Hypothalamus (tissue), 51 donors: ENCODE results near the gene SH3PXD2A.
A peak's percentile ranks its signal among the peaks of the same experiment; 100 is the strongest.
"Not testable (repeated sequence)": the region's sequence is repeated elsewhere in the genome, so short reads cannot be mapped to it uniquely, and the experiment has no call there.

ENCODE experiments used
- DNase-seq, 51 donors: peaks; one replicate each; lab custom pipeline; 2025; lab: John Stamatoyannopoulos, UW

SH3PXD2A gene

GRCh38 chr10:103731026-103731425 lies 124.3 kb downstream of the SH3PXD2A start:
- not testable (repeated sequence) for DNase-seq

GRCh38 chr10:103729851-103730250 lies 125.5 kb downstream of the SH3PXD2A start:
- DNase-seq, result no peak

GRCh38 chr10:103727991-103728689 lies 127.2 kb downstream of the SH3PXD2A start:
- DNase-seq, result no peak

DNA sequence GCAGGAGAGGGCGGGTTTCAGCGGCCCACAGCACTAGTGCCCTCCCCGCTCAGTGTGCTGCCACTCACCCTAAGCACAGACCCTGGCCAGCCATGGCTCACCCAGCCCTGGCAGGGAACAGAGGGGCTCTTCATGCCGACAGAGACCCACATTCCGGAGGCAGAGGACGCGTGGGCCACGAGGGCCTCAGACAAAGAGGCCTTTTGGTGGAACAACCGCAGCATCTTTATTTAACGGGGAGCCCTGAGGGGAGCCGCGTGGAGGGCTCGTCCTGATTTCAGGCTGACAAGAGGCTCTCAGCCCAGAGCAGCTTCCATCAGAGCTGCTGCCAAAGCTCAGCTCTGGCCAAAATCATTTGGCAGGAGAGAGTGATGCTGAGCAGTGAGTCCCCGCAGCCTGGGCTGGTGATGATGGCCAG lies 127.8 kb downstream of the SH3PXD2A start:
- peak in 45 of 51 donors; percentile 14 to 89 (median 55) for DNase-seq

DNA sequence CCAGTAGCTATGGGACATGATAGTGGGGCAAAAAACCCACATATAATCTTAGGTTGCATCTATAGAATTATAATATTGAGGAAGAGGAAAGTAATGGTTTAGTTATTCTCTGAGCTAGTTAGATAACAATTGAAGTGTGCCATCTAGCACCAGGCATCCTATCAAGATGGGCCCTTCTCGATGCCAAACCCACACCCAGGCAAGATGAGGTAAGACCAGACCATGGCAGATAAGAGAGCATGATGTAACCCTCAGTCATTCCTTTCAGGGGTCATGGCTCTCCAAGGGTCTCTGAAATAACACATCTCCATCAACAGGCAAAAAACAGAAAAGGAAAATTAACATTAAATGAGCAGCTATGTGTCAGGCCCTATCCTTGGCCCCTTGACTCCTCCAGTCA lies 128.7 kb downstream of the SH3PXD2A start:
- no peak for DNase-seq

- DNase-seq, result no peak
Observed at GRCh38 chr10:103725242-103725641, 130.1 kb downstream of the SH3PXD2A start.

DNA sequence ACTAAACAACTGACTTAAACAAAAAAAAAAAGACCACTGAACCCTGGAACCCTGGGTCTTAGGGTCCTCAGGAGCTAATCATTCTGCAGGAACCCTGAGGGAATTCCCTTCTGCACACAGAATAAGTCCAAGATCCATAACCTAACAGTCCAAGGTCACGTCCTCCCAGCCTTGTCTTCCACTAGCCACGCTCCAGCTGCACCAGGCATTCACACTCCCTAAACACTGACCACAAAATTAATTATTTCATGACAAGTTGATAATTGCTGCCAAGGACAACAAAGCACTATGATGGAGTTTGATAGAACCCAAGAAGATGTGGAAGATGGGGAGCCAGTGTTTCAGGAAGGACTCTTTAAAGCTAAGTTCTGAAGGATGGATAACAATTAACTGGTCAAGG lies 130.6 kb downstream of the SH3PXD2A start:
- DNase-seq, result no peak

- no peak for DNase-seq
Observed at GRCh38 chr10:103724074-103724473, 131.3 kb downstream of the SH3PXD2A start.

DNA sequence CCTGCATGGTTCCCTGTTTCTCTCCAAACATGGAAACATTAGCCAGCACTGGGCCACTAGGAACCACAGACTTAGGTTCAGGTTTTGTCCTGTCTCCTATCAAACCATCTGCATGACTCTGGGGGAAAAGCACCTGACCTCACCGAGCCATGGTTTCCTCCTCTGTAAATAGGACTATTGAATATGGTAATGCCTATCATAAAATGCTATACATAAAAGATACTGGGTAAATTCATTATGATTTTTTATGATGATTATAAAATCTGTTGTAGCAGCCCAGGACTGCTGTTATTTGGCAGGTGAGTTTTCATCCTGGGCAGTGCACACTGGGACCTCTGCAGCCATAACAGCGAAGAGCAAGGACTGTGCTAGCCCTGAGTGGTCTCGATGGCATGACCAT lies 131.8 kb downstream of the SH3PXD2A start:
- DNase-seq, result no peak

- DNase-seq, result no peak
Observed at GRCh38 chr10:103722632-103723031, 132.7 kb downstream of the SH3PXD2A start.

- DNase-seq, result no peak
Observed at GRCh38 chr10:103720964-103721335, 134.4 kb downstream of the SH3PXD2A start.

- no peak for DNase-seq
Observed at GRCh38 chr10:103720328-103720963, 134.9 kb downstream of the SH3PXD2A start.

DNA sequence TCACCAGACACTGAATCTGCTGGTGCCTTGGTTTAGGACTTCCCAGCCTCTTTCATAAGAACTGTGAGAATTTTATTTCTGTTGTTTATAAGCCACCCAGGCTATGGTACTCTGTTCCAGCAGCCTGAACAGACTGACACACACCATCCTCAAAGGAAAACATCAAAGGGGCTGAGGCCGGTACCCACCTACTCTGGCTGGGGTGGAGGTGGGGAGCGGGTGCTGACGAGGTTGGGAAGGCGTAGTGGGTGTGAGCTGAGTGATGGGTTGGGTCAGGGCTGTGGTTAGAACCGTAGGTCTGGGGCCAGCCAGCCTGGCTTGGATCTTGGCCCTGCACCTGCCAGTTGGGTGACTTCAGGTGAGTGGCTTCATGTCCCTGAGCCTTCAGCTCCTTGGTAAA lies 136.3 kb downstream of the SH3PXD2A start:
- no peak for DNase-seq

DNA sequence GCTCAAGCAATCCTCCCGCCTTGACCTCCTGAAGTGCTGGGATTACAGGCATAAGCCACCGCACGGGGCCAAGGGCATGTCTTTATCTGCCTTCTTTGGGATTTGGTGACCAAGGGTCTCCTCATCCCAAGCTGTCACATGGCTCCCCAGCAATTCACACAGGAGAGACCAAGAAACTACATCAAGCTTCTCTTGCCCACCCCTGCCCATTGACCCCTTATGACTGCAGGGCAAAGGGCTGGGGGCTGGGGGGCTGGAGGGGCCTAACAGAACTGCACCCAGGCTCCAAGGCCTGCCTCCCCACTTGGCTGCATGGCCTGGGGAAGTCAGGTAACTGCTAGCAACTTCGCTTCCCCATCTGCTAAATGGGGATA lies 137.1 kb downstream of the SH3PXD2A start:
- no peak for DNase-seq

DNA sequence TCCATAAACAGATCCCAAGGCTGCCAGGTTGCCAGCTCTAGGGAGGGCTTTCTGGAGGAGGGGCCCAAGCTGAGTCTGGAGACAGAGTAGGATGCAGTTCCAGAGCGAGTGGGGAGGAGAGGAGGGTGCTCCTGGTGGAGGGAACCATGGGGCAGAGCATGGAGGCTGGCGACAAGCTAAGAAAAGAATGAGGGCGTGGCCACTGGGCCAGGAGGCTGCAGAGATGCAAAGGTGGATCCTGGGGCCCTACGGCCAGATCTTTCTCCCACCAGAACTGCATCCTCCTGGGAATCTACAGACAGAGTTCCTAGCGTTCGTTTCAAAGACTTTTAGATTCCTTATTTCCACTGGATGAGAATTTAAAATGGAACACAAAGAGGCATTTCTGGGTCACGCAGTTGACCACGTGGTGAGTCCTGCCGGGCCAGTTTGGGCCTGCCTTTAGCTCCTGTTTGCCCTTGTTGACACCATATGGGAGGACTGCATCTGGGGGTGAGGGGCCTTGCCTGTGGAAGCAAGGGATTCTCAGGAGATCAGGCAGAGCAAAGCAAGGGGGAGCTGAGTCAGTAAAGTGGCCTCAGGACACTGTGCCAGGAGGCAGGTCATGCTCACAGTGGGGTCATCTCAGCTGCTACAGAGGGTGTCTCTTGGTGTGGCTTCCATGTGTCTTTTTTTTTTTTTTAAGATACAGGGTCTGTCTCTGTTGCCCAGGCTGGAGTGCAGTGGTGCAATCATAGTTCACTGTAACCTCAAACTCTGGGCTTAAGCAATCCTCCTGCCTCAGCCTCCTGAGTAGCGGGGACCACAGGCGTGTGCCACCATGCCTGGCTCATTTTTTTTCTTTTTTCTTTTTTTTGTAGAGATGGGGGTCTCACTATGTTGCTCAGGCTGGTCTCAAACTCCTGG lies 137.8 kb downstream of the SH3PXD2A start:
- DNase-seq, result no peak

DNA sequence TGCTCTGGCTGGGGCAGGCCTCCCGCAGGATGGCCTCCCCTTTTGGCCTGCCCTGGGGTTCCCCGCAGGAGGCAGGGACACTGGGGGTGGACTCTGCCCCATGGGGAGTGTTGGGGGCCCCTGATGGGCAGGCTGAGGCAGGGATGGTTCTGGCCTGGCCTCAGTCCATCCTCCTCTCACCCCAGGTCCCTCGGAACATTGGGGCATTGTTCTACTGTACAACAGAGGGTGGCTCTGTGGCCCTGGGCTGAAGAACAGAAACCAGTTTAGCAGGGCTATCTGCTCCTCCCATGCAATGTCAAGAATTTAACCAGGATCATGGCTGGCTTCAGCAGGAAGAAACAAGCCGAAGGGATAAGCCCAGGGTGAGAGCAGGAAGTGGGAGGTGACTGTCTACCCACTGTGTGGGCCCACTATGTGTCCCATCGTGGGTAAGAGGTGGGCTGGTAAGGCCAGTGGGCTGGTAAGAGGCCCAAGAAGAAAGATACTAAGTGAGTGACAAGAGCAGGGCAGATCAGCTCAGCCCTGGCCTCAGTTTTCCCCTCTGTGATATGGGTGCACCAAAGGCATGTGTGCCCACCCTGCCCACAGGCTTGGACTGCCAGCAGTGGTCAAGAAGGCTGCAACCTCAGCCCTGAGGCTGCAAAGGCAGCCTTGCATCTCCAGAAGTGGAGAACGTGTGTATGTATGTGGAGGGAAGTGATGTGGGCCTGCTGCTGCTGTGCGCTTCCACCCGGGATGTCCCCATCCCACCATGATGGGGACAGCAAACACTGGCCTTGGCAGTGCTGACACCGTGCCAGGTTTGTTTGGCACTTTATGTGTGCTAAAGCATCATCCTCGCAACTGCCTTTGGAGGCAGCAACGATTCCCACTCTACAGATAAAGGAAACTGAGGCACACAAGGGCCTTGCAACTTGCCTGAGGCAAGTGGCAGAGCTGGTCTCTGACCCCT lies 138.9 kb downstream of the SH3PXD2A start:
- DNase-seq, result peak in 34 of 51 donors; percentile 16 to 81 (median 56)

- peak in 5 of 51 donors; percentile 18 to 68 (median 25) for DNase-seq
Observed at GRCh38 chr10:103715430-103715829, 139.9 kb downstream of the SH3PXD2A start.

- DNase-seq, result peak in 1 of 51 donors; percentile 36
Observed at GRCh38 chr10:103714232-103714891, 141.0 kb downstream of the SH3PXD2A start.

- DNase-seq, result no peak
Observed at GRCh38 chr10:103713676-103714075, 141.7 kb downstream of the SH3PXD2A start.
